Breast epithelium (tissue), 3 donors: ENCODE measurements around the gene GPR39.

Source experiments
- CTCF ChIP-seq, 3 donors: fragments of 450-650 bp; IDR thresholded peaks; one replicate each; pipeline ENCODE4 v1.5.1; 2016 to 2017; ENCODE audit warnings: antibody characterized with exemption in 3 of 3, mild to moderate bottlenecking in 3 of 3, moderate library complexity in 3 of 3
- POLR2AphosphoS5 ChIP-seq, 3 donors: sonication (generic); formaldehyde crosslinking; IDR thresholded peaks; one replicate each; pipeline ENCODE4 v1.6.1; 2017; ENCODE audit warnings: antibody characterized with exemption in 3 of 3

GRCh38 chr2:132429351-132429750 is 12.7 kb downstream of the GPR39 start:
- no peak for TF ChIP-seq POLR2AphosphoS5 (IDR thresholded peaks at IDR 0.05)
- no peak for TF ChIP-seq CTCF (IDR thresholded peaks at IDR 0.05)
